Erythroblast (primary cell): ENCODE data around the gene SLC9C2.

ENCODE experiments used
- GATA1 ChIP-seq: IDR thresholded peaks from 2 replicates; pipeline ENCODE4 v1.6.1; 2011; ENCODE audit warnings: low read depth, mild to moderate bottlenecking, control low read depth, low read length, moderate library complexity
- POLR2A ChIP-seq: IDR thresholded peaks from 2 replicates; pipeline ENCODE4 v1.6.1; 2011; ENCODE audit warnings: mild to moderate bottlenecking, low read length

- TF ChIP-seq POLR2A = no peak
- no peak for TF ChIP-seq GATA1
Observed at GRCh38 chr1:173508541-173508940, 94.3 kb downstream of the SLC9C2 start.
